ENCODE data around the gene HMCN2.

GRCh38 chr9:130230631-130231030 lies 34.9 kb upstream of the HMCN2 start:
- TF ChIP-seq, protein P1, sequence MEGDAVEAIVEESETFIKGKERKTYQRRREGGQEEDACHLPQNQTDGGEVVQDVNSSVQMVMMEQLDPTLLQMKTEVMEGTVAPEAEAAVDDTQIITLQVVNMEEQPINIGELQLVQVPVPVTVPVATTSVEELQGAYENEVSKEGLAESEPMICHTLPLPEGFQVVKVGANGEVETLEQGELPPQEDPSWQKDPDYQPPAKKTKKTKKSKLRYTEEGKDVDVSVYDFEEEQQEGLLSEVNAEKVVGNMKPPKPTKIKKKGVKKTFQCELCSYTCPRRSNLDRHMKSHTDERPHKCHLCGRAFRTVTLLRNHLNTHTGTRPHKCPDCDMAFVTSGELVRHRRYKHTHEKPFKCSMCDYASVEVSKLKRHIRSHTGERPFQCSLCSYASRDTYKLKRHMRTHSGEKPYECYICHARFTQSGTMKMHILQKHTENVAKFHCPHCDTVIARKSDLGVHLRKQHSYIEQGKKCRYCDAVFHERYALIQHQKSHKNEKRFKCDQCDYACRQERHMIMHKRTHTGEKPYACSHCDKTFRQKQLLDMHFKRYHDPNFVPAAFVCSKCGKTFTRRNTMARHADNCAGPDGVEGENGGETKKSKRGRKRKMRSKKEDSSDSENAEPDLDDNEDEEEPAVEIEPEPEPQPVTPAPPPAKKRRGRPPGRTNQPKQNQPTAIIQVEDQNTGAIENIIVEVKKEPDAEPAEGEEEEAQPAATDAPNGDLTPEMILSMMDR (IDR thresholded peaks at IDR 0.05) = no peak
- TF ChIP-seq EP300 (IDR thresholded peaks at IDR 0.05) (no peak), POLR2AphosphoS5 (IDR thresholded peaks at IDR 0.05) (no peak)
